Raji (cell line): ENCODE measurements around the gene LZTFL1.

Experiments used
- POLR2A ChIP-seq: IDR thresholded peaks from 2 replicates; pipeline ENCODE4 v1.6.1; 2011; ENCODE audit warnings: low read depth, low read length, control low read depth; ENCODE audit not compliant: insufficient read depth

LZTFL1 gene

GRCh38 chr3:45871780-45872179 lies 29.9 kb upstream of the LZTFL1 start:
- TF ChIP-seq POLR2A: no peak

- no peak for TF ChIP-seq POLR2A
Observed at GRCh38 chr3:45870099-45870498, 28.2 kb upstream of the LZTFL1 start.

GRCh38 chr3:45869638-45870037 lies 27.7 kb upstream of the LZTFL1 start:
- TF ChIP-seq POLR2A: no peak

GRCh38 chr3:45868650-45869049 lies 26.7 kb upstream of the LZTFL1 start:
- no peak for TF ChIP-seq POLR2A

DNA sequence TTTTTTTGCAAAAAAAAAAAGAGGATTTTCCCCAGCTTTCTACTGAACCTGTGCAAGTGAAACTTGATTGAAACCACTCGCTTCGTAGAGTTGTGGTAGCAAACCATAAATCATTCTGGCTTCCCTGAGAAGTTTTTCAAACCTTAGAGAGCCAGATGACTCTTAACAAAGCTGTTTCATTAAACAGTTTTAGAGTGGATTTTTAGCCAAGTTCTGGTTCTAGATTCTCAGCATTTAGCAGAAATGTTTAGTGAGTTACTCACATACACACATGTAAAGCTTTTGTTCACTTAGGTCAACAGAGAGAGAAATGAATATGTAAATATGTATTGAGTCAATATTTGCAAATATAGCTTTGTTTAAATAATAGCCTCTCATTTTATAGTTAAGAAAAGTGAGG lies 26.3 kb upstream of the LZTFL1 start:
- TF ChIP-seq POLR2A: no peak

GRCh38 chr3:45865563-45865962 lies 23.6 kb upstream of the LZTFL1 start:
- no peak for TF ChIP-seq POLR2A

DNA sequence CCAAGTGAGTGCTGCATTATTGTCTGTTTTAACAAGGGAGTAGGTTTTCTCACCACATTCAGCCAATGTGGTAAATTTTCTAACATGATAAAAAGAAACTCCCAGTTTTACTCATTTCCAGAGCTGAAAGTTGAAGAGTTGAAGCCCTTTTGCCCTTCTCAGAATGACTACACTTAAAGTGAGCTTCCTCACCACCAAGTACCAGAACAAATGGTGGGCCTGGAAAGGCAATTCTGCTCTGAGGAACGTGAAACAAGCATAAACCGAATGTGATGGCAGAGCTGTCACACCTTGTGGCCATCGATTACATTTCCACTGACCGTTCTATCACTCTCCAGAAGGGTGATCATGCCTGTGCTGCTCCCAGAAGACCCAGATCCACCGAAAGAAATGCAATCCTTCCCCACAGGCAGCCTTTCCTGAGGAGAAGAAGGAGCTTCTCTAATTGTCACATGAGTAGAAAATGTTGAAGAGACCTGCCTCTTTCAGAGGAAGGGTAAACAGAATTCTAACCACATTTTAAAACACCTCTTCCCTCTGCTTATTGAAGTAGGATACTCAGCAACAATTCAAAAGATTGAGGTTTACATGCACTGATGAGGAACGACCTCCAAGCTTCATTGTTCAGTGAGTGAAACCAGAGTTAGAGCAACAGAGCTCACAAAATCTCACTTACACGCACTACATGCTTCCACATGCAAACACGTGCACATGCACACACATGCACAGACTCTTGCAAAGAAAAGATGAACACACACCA lies 23.0 kb upstream of the LZTFL1 start:
- TF ChIP-seq POLR2A: no peak

DNA sequence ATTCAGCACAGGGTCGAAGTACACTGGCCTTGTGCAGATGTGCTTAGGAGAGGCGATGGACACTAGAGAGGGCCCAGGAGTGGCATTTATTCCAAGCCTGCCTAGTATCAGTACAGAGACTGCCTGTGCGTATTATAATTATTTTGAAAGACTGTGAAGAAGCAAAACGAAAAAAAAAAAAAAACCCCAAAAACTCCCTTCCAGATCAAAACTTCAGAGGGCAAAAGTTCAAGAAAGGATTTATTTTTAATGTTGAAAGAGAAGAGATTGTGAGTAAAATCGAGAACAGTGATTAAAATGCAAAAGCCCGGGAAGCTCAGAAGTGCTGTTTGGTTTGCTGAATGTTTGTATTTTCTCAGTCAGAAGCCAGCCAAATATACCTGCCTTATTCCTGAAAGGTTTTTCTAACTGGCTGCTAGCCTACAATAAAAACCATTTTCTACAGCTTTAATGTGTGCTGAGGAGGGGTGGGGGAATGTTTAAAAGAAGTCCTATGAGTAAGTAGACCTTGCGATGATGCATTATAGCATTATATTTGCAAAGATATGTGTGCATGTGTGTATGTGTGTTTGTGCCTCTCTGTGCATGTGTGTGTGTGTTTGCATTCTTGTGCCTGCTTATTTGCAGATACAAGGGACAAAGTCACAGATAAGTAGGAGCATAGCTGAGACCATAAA lies 19.3 kb upstream of the LZTFL1 start:
- no peak for TF ChIP-seq POLR2A

DNA sequence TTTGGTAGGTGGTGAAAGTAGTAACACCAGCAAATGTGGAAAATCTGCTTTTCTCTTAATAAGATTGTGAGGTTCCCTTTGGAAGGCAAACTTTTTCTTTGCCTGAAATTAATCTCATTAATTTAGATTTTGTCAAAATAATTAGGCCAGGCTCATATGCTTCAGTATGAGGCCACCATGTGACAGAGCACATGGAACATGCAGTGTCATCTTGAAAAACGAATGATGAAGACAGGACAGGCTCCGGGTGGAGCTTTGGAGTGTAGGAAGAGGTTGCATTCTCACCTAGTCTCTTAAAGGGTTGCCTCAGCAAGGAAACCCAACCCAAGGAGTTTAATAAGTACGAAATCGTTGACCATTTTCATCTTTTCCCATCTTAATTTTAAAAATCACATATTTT lies 18.6 kb upstream of the LZTFL1 start:
- TF ChIP-seq POLR2A: no peak

DNA sequence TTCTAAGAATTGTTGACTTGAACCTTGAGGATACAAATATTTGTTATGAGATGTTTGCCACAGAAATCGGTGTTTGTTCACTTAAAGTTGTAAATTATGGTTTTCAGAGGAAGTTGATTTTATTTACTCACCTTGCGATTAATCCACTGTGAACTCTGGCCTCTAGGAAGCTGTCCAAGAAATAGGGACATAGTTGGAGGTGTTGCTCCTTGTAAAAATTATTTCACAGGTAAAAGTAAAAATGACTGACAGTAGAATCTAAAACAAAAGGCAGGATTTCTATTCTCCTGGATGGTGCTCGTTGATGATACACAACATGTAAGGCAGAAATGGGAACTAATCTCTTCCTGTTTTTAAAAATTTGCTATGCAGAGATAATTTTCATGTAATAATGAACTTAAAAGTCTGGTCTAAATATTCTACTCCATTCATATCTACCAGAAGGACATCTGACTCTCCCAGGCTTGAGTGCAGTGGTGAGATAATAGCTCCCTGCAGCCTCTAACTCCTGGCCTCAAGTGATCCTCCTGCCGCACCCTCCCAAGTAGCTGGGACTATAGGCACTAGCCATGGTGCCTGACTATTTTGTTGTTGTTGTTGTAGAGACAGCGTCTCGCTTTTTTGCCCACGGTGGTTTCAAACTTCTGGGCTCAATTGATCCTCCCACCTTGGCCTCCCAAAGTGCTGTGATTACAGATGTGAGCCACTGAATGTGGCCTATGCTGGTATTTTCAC lies 17.1 kb upstream of the LZTFL1 start:
- TF ChIP-seq POLR2A: no peak

DNA sequence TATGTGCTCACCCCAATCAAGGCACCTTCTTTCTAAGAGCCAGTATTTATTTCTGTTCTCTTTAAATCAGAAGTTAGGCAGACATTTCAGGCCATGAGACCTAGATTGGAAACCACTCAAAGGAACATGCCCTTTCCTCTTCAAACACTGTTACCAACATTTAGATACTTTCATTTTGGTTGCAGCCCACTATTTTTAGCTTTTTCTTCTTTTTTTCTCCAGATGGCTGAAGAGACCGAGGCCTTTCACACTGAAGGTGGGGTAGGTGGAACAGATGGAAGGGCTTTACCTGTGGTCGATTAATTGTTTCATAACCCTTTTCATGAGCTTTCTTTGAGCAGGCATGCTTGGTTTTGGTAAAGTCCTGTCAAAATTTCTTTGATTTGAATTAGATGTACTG lies 10.9 kb upstream of the LZTFL1 start:
- TF ChIP-seq POLR2A: no peak

DNA sequence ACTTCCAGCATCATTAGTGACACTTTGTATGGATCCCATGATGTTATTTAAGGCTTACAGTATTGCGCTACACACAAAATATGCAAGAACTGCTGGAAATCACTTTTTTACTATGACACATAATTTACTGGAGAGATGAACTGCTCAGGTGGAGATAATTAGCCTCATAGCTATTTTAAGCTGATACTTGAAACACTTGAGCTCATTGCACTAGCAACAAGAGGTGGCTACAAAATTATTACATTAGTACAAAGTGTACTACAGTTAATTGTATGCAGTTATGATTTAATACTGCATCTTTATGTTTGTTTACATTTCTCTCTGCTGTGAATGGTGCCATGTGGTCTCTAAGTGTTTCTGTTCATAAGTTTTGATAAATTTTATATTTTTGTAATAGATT lies 6.5 kb upstream of the LZTFL1 start:
- no peak for TF ChIP-seq POLR2A

DNA sequence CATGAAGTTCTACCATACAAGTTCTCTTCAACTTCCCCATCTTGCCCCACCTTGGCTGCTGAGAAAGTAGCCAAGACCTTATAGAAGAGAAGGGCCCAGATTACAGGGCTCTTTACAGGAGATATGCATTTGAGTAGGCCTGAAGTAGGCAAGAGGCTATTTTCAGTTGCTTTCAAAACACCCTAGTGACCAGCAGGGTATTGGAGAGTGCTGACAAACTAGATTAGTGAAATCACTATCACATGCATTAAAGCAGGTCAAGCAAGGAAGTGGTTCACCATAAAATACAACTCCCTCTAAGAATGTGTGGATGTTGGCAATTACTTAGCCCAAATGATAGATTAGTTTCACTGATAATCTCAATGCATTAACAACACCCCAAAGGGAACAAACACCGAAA lies 2.7 kb upstream of the LZTFL1 start:
- TF ChIP-seq POLR2A: no peak

DNA sequence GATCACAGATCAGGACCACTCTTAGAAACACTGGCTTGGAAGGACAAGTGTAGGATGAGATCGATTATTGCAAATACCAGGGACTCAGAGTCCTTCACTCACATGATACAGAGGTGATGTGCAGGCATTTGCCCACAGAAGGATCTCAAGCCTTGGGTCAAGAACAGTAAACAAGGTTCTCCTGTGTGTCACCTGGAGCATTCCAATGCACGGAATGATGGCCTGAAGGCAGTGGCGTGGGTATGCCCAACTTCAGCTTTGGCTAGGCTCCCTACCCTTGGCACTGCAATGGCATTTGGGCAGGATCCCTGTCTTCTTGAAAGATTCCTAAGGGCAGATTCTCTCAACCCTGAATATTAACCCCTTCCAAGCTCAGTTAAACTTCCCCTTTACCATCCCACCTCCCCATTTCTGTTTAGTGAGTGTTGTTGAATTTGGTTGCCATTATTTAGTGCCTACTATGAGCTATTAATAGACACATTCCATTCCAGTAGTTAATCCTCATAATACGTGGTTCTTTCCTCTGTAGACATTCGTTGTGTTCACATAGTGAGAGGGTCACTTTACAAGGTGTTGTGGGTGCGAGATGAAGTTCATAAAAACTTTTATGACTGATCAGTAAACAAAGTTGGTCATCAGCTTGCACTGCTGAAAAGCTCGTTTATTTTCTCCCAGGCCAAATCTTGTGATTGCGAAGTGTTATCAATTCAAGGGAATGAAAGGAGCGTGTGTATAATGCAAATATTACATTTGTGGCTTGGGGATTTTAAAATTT lies 1.1 kb upstream of the LZTFL1 start:
- no peak for TF ChIP-seq POLR2A

DNA sequence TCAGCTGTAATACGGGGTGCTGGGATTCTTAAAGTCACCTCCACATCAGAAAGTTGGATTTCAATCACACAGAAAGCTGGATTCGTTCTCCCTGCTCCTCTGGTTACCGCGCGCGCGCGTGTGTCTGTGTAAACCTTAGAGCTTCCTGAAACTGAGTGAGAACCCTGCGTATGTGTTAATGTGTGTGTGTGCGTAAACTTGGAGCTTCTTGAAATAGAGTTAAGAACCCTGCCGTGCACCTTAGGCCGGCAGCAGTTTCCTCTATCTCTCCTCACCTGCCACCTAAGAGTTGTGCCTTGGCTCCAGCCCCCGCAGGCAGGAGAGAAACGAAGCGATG lies 531 bp downstream of the LZTFL1 start:
- TF ChIP-seq POLR2A: no peak
